NCI-H510A treated with DMSO at 0.1 percent for 48 hours (cell line): Measurements from ENCODE around the gene FUCA1.
A peak's percentile ranks its signal among the peaks of the same experiment; 100 is the strongest.
"Not testable (repeated sequence)": the region's sequence is repeated elsewhere in the genome, so short reads cannot be mapped to it uniquely, and the experiment has no call there.

Experiments
- DNase-seq: peaks from one replicate; lab custom pipeline; 2025; lab: John Stamatoyannopoulos, UW

FUCA1 gene

GRCh38 chr1:23867895-23868556 lies at the start of gene FUCA1:
Gene FUCA1, minus strand, starts transcription at chr1:23868290. Its CDS starts 4 bp downstream, at chr1:23868286.
- peak; percentile 96 for DNase-seq

- DNase-seq: peak; percentile 50
These were observed 48.4 kb upstream of the FUCA1 start for GRCh38 chr1:23916209-23917131.

DNA sequence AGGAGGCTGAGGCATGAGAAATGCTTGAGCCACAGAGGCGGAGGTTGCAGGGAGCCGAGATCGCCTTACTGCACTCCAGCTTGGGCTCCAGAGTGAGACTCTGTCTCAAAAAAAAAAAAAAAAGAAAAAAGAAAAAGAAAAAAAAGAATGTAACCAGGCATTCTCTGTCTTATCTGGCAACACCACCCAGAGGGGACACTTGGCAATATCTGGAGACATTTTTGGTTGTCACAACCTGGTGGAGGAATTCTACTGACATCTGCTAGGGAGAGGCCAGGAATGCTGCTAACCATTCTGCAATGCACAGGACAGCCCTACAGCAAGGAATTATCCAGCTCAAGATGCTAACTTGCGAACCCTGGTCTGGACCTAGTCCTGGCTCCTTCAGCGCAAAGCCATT lies 47.4 kb upstream of the FUCA1 start:
- DNase-seq: no peak

DNA sequence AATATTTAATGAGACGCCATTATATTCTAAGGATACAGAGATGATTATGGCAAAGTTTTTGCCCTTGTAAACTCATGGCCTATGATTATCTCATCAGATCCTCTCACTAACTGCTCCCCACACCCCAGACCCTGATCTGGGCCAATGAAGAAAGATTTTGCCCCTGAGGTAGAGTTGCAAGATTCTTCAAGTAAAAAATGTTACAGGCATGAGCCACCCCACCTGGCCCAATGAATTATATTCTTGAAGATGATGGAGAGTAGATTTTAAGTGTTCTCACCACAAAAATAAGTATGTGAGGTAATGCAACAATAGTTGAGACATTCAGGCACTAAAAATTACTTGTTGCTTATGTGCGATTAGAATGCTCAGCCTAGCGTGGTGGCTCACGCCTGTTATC lies 46.8 kb upstream of the FUCA1 start:
- DNase-seq: no peak

DNA sequence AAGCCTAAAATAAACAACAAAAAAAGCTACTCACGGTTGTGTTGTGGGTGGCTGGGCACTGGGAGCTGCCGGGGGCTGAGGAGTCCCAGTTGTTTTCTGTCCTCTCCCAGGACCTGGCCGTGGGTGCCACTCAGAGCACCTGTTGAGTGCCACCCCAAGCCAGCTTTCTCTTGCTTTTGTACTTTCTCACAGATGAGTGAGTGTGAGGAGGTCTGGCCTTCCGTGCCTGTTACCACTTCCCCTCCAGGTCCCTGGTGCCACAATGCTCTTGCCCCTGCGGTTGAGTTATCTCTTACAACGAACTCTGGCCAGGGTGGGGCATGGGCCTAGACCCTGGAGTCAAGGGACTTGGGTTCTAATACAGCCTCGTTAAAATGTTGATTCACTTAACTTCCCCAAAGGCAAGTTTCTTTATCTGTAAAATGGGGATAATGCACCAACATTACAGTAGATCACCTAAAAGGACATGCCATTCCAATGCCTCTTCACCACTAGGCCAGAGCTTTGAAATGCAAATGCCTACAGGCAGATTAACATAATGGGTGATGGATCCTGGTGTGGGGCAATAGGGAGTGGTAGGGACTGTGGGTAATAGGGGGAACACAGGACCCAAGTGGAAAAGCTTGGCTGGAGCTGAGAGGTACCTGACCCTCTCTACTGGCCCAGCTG lies 45.3 kb upstream of the FUCA1 start, which contains the start of gene CNR2:
TSS of gene CNR2 (minus strand) at position 151 of the 669 bp plus-strand sequence. CDS start 37,745 bp downstream, outside the sequence.
- DNase-seq: no peak

DNA sequence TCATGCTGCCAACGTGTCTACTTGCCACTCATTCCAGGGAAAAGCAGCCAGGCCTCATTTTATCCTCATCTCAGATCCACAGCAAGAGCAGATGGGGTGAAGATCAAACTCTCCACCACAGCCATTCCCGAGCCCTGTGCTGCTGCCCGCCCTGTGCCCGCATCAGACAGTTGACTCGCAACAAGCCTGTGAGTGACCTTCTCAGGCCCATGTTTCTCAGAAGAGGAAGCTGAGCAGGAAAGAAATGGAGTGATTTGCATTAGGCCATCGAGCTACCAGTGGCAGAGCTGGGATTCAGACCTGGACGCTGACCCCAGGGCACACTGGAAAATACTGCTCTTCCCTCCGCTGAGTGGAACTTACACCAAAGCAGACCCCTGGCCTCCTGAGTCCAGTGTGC lies 43.8 kb upstream of the FUCA1 start:
- no peak for DNase-seq

GRCh38 chr1:23910553-23911246 lies 42.6 kb upstream of the FUCA1 start:
- DNase-seq: no peak

DNA sequence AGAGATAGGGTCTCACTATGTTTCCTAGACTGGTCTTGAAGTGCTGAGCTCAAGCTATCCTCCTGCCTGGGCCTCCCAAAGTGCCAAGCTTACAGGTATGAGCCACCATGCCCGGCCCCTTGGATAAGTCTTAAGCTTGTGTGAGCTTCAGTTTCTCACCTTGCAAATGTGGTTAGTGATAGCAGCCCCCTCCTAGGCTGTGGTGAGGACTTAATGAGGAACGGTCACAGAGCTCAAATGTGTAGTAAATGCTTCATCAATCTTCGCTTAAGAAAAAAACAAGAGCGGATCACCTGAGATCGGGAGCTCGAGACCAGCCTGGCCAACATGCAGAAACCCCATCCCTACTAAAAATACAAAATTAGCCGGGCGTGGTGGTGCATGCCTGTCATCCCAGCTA lies 42.1 kb upstream of the FUCA1 start:
- DNase-seq: no peak

DNA sequence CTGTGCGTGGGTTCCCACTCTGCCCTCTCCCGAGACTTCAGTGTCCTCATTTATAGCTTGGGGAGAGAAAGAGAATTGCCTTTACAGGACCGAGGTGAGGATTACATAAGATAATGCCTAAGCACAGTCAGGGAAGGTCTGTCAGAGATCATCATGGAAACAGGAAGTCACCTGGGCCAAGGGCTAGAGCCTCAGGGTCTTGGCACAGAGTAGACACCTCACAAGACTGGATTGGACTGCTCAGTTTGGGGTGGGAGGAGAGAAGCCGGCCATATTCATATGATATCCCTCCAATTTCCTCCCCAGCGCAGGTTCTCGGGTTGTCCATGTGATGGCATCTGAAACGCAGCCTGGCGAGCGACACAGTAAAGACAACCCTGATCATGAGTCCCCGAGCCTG lies 41.3 kb upstream of the FUCA1 start:
- DNase-seq: no peak

- DNase-seq: no peak
These were observed 40.6 kb upstream of the FUCA1 start for GRCh38 chr1:23908453-23909341.

DNA sequence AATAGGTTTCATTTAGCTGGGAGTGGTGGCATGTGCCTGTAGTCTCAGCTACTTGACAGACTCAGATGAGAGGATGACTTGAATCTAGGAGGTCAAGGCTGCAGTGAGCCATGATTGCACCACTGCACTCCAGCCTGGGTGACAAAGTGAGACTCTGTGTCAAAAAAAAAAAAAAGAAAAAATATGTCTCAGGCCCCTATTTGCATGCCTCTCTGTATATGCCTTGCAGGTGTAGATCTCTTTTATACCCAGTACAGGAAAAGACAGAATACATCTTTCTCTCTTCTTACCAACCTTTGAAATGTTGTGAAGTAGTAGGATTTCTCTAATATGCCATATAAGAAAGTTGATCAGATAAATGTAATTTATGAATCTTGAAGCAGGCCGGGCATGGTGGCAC lies 38.6 kb upstream of the FUCA1 start:
- no peak for DNase-seq

DNA sequence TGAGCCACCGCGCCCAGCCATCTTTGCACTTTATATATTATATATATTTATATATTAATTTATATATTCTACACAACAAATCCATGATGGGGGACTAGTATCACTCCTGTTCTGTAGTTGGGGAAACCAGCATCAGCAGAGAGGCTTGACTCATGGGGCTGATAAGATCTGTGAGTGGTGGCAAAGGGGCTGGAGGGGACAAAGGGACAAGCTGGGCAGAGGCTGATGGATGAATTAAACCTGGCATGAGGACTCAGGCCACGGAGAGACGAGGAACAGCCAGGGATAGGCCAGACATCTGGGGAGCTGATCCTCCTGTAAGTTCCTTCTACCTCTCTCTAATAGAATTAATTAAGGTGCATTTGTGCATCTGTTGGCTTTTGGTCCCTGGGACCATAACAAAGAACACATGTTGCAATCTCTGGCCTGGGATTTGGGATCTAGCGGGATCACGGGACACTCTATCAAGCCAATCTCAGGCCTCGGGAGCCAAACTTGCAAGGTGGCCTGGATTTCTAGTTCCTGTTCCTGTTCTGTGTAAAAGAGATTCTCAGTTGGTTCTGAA lies 37.5 kb upstream of the FUCA1 start:
- DNase-seq: no peak

DNA sequence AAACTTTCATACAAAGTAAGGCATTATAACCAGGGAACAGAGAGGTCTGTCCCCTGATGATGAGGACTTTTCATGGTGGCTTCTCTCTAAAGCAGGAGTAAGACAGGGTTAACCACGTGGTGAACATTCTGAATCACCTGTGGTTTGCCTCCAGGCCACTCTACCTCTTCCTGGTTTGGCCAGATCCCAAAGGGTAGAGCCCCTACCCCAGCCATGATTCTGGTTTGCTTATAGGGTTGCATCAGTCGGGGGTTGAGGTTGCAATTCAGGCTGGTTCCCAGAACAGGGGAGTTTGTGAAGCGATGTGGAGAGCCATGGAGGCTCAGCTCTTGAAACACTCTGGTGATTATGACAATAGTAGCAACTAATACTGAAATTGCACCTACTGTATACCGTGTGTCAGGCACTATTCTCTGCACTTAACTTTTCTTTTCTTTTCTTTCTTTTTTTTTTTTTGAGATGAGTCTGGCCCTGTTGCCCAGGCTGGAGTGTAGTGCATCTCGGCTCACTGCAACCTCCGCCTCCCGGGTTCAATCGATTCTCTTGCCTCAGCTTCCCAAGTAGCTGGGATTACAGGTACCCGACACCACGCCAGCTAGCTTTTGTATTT lies 36.8 kb upstream of the FUCA1 start:
- DNase-seq: no peak

DNA sequence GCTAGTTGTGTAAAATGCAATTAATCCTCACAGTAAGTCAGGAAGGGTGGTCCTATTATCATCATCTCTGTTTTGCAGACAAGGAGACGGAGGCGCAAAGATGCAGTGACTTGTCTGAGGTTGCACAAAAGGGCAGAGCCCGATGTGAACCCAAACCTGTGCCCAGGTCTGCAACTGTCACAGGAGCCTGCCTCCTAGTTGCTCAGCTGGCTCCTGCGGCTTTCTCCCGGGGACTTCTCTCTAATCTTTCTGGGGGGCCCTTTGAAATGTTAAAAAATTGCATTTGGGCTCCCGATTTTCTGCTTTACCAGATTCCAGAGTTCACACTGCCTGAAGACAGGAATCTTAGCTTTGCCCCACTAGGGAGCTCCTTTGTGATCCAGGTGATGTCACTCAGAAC lies 35.7 kb upstream of the FUCA1 start:
- no peak for DNase-seq

DNA sequence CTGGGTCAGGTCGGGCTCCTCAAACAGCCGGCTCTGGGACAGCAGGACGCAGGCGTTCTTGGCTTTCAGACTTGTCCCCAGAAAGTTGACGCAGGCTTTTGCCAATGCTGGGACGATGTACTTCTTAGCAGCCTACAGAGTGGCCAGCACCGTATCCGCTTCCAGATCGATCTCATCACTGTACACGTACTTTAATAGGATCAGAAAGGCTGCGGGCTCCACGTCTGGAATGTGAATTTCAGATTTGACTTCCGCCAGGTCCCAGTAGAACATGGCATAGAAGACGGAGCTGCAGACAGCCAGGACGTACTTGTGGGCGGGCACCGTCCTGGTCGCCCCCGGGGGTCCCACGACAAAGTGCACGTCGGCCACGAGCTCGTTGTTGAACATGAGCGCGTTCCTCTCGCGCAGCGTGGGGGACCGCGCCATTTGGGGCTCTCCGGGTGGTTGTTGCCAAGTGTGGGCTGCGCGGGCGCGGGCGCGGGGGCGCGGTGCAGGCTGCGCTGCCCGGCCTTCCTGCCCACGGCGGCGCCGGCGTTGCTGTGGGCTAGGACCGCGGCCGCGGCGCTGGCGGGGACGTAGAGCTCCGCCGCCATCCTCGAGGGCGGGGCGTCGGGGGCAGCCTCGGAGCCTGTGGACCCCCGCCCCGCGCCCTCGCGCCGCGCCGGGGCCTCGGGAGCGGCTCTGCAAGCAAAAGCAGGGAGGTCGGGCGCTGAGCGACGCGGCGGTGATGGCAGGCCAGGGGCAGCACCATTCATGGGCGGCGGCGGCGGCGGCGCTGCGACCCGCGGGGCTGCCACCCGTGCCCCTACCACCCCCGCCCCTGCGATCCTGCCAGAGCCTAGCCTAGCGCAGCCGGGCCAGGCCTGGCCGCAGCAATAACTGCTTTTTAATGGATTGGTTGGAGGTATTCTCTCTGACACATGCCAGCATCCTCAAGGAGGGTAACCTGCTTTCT lies 34.5 kb upstream of the FUCA1 start:
- DNase-seq: no peak

- DNase-seq: not testable (repeated sequence)
These were observed 31.9 kb upstream of the FUCA1 start for GRCh38 chr1:23900017-23900416.

DNA sequence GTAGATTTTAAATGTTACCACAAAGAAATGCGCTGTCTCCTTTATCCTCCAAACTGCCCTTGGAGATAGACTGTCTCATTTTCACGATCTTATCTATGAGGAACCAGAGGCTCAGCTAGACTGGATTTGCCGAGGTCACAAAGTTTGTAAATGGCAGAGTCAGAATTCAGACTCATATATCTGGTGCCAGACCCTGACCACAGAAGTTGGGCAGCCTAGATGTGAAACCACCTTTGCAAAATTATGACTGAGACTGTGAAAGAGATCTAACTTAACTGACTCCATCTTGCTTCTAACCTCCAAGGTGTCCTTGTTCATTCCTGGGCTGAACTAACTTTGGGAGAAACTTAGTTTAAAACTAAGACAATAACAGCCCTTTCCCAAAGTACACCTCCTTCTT lies 31.0 kb upstream of the FUCA1 start:
- no peak for DNase-seq

GRCh38 chr1:23897083-23897482 lies 29.0 kb upstream of the FUCA1 start:
- DNase-seq: no peak

DNA sequence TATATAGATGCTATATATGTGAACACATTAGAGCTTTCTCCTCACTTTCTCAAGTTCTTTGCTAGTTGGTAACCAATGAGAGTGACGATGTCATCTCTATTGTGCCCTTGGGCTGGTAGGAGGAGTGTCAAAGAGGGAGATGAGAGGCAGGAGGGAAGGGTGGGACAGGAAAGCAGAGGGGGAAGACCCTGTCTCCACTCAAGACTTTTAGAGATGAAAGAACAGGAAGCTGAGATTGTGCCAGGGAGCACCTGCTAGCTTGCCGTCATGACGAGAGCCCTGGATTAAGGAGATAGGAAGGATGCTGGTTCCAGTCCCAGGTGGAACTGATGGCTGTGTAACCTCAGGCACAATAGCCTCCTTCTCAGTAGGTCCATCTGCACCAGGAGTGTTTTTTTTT lies 28.4 kb upstream of the FUCA1 start:
- no peak for DNase-seq
